ENCODE data around the gene UNC13D.

DNA sequence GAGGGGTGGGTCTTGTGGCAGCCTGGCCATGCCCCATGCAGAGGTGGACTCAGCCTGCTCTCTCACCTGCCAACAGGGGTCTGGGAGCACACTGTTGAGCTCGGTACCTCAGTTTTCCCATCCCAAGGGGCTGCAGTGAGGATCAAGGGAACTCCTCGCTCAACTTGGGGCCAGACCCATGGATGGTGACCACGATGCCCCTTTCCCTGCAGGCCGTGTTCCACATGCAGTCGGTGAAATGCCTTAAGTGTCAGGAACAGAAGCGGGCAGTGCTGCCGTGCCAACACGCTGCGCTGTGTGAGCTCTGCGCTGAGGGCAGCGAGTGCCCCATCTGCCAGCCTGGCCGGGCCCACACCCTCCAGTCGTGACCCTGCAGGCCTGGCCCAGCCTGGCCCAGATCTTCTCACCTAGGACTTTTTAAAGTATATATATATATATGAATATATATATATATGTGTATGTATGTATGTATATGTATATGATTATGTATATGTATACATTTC is 20.1 kb downstream of the UNC13D start:
- TF ChIP-seq POLR2A (IDR thresholded peaks at IDR 0.05) (no peak), POLR2AphosphoS5 (IDR thresholded peaks at IDR 0.05) (peak; percentile 22 to 56 (median 31))
